GM06990 (cell line): ENCODE measurements around the gene CRIP3.

ENCODE experiments used
- DNase-seq: peaks from one replicate; pipeline ENCODE4 v3.0.0-alpha.2; 2011; ENCODE audit not compliant: insufficient read length; ENCODE audit errors: extremely low read depth
- H3K27me3 ChIP-seq: replicated peaks from 2 replicates; pipeline ENCODE4 v1.6.0; 2011; ENCODE audit warnings: low read length; ENCODE audit not compliant: control insufficient read depth, insufficient read depth
- H3K36me3 ChIP-seq: 2 replicates; pipeline ENCODE4 v1.5.1; 2011; ENCODE audit warnings: low read length; ENCODE audit not compliant: control insufficient read depth, insufficient read depth
- H3K4me3 ChIP-seq: replicated peaks from 2 replicates; pipeline ENCODE4 v1.5.1; 2011; ENCODE audit warnings: low read depth, mild to moderate bottlenecking, control low read depth, low read length
- CTCF ChIP-seq: IDR thresholded peaks from 2 replicates; pipeline ENCODE4 v1.5.1; 2011; ENCODE audit warnings: low read length, control low read depth, mild to moderate bottlenecking, inconsistent platforms; ENCODE audit not compliant: insufficient read depth, poor library complexity, severe bottlenecking

CRIP3 gene

GRCh38 chr6:43271944-43272343 is 36.7 kb downstream of the CRIP3 start:
- TF ChIP-seq CTCF = no peak
- Histone ChIP-seq H3K4me3 (no peak overlapping the region), H3K27me3 (no peaks in the 10 kb centered on the region; the same call in 1 of the 2 replicates), H3K36me3 (no peaks in the 10 kb centered on the region)
- DNase-seq = no peak

DNA sequence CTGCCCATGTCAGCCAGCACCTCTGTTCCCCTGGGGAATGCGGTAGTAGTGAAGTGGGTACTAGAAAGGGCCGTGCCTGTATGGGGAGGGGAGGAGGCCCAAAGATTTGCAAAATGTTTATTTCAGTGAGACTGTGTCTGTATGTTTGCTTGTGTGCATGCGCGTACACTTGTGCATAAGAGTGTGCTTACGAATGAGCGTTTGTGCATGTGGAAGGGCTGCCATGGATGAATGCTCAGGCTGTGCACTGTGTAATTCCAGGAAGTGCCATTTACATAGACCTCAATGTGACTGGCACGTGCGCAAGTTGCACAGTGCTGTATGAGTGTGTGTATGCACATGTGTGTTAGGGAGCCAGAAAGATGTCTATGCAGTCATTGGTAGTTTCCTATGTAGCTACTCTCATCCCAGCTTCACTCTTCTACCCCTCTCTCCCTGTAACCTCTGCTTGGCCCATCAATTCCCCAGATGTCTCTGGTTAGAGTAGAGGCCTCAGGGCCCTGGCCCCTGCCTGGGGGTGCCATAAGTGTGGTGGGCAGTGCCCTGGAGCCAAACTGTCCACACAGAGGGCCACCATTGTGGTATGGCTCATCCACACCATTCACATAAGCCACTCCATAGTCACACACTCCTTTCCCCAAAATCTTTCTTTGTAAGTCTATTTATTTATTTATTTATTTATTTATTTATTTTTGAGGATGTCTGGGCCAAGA is 37.4 kb downstream of the CRIP3 start:
- DNase-seq = no peak
- H3K36me3 ChIP-seq = no peaks in the 10 kb centered on the region
- H3K4me3 ChIP-seq = no peak overlapping the region
- H3K27me3 ChIP-seq = no peaks in the 10 kb centered on the region; the same call in 1 of the 2 replicates
- no peak for TF ChIP-seq CTCF

GRCh38 chr6:43269273-43270007 is 39.2 kb downstream of the CRIP3 start:
- no peak for TF ChIP-seq CTCF
- Histone ChIP-seq H3K27me3 (no peaks in the 10 kb centered on the region; the same call in 1 of the 2 replicates), H3K36me3 (no peaks in the 10 kb centered on the region), H3K4me3 (peak overlapping the region; percentile 22; the same call in 1 of the 2 replicates)
- no peak for DNase-seq

- no peak for TF ChIP-seq CTCF
Observed at GRCh38 chr6:43268782-43269272, 39.8 kb downstream of the CRIP3 start.

DNA sequence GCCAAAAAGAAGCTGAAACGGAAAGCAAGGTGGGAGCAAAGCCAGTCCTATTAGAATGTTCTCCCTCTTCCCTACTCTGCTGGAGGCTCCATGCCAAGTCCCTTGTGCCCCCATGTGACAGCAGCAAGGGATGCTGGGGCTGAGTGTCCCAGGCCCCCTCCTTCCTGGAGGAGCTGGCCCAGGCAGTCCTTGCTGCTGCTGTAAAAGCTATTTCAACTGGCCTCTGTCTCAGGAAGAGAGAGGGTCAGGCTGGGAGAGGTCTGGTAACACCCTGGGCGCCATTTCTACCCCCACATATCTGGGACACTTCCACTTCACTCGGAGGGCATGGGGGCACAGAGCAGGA is 40.3 kb downstream of the CRIP3 start:
- TF ChIP-seq CTCF = no peak
- no peak for DNase-seq
- no peak overlapping the region for H3K4me3 ChIP-seq
- H3K27me3 ChIP-seq = no peaks in the 10 kb centered on the region
- no peaks in the 10 kb centered on the region for H3K36me3 ChIP-seq

More at GRCh38 chr6:43268782-43269272, 39.8 kb downstream of the CRIP3 start:
- Histone ChIP-seq H3K27me3 (no peaks in the 10 kb centered on the region; the same call in 1 of the 2 replicates), H3K36me3 (no peaks in the 10 kb centered on the region), H3K4me3 (no peak overlapping the region)
- DNase-seq = no peak
